Right lobe of liver (tissue), 4 donors: ENCODE measurements around the gene CLRN2.

Experiments used
- POLR2A ChIP-seq: fragments of 450-650 bp; IDR thresholded peaks from one replicate; pipeline ENCODE4 v1.6.1; 2017; ENCODE audit warnings: antibody characterized with exemption, mild to moderate bottlenecking
- TF ChIP-seq, protein P1 (sequence below), 4 donors: fragments of 200-600 bp in 3 of 4; fragments of 450-650 bp in 1 of 4; IDR thresholded peaks; one replicate each; pipeline versions ENCODE4 v1.5.1 to v1.8.0; 2016 to 2022; ENCODE audit warnings: antibody characterized with exemption in 4 of 4, mild to moderate bottlenecking in 2 of 4
- donor health status: DM: no; HTN: no; CAD: no.
- donor health status: DM: no; HTN: no; CAD: no.
- donor health status: DM: no; HTN: yes; CAD: no.

DNA sequence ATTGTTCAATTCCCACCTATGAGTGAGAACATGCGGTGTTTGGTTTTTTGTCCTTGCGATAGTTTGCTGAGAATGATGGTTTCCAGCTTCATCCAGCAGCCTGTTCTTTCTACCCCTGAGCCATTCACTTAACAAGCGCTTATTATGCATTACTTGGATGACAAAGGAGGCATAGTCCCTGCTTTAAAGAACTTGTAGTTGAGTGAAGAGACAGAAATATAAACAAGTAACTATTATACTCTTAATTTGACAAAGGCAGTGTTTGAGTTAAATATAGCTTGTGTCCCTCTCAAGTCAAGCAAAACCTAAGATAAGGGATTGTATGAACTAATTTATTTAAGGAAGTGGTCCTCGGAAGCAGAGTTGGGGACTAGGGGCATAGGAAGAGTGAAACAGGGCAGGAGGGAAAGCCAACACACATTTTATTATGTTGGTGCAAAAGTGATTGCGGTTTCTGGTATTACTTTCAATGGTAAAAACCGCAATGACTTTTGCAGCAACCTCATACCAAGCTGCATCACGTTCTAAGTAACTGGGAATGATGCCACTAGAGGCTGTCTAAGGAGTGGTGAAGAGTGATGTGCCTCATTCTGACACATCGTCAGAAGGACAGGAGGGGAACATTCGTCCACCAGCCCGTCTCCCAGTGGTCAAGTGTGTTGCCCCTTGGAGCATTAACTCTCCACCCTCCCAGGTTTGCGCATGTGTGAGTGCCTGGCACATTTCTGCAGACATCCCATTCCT, 44.9 kb upstream of the CLRN2 start:
- TF ChIP-seq, protein P1, sequence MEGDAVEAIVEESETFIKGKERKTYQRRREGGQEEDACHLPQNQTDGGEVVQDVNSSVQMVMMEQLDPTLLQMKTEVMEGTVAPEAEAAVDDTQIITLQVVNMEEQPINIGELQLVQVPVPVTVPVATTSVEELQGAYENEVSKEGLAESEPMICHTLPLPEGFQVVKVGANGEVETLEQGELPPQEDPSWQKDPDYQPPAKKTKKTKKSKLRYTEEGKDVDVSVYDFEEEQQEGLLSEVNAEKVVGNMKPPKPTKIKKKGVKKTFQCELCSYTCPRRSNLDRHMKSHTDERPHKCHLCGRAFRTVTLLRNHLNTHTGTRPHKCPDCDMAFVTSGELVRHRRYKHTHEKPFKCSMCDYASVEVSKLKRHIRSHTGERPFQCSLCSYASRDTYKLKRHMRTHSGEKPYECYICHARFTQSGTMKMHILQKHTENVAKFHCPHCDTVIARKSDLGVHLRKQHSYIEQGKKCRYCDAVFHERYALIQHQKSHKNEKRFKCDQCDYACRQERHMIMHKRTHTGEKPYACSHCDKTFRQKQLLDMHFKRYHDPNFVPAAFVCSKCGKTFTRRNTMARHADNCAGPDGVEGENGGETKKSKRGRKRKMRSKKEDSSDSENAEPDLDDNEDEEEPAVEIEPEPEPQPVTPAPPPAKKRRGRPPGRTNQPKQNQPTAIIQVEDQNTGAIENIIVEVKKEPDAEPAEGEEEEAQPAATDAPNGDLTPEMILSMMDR (IDR thresholded peaks at IDR 0.05) = no peak
- TF ChIP-seq POLR2A = no peak
